NCI-H1417 treated with DMSO at 0.1 percent for 48 hours (cell line): ENCODE measurements around the gene MRPL54.

Source experiments
- DNase-seq: peaks from one replicate; lab custom pipeline; 2025; lab: John Stamatoyannopoulos, UW

The MRPL54 gene

GRCh38 chr19:3769494-3769893, 7.0 kb downstream of the MRPL54 start:
- no peak for DNase-seq

DNA sequence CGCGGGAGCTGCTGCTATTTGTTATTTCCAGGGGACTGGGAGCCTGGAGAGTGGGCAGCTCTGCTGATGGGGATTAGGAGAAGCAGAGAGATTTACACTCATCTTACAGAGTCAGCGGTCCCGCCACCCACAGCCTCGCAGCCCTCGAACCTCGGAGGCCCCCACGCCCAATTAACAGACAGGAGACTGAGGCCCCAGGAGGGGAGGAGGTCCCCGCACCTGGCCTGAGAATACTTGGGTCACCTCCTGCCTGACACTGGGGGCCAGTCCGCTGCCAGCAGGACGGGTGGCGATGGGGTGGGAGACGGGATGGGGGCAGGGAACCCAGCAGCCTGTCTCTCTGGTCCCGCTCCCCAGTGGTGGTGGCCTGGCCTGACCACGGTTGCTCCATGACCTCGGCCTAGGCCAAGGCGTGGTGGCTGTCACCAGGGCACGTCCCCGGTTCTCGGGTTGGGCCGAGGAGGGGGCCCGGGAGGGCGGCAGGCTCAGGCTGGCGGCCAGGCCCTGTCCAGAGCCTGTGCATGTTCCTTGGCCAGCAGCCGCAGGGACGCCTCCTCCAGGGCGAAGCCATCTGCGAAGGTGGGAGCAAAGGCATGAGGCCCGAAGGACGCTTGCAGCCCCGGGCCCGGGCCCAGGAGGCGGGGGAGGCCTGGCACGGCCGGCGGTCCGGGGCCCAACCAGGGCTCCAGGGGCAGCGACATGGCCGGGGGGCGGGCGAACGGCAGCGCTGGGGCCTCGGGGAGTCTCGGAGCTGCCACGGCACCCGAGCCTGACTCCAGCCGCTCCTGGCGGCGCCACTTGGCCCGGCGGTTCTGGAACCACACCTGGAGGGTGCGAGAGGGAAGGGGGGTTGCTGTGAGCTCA, 7.9 kb downstream of the MRPL54 start:
- no peak for DNase-seq

GRCh38 chr19:3771000-3771905, 8.8 kb downstream of the MRPL54 start:
- no peak for DNase-seq

- no peak for DNase-seq
Measured at GRCh38 chr19:3771906-3772455, 9.5 kb downstream of the MRPL54 start, which contains the start of gene RAX2. Gene RAX2, minus strand, starts transcription at chr19:3772228. Its CDS starts 486 bp downstream, at chr19:3771742.

DNA sequence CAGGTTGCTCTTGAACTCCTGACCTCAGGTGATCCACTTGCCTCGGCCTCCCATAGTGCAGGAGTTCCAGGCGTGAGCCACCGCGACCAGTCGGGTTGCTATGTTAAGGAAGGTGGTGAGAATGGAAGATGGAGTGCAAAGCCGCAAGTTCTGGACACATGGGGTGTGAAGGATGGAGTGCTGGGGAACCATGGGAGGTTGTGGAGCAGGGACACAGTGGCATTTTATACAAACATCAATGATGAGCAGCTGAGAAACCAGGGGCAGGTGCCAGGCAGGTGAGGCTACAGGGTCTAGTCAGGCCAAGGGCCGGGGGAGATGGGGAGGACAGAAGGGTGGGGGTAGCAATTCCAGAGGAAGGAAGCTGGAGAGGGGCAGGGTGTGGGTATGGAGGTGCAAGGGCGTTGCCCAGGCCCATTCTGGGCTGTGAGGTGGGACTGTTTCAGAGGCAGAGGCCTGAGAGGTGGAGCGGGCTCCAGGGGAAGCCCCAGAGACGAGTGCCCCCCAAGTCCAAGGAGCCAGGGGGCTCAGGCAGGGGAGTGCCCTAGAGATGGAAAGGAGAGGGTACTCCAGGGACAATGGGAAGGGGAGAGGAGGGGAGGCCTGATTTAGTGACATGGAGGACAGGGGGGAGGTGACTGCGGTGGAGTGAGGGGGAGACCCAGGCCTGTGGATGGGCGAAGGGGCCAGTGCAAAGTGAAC, 11.5 kb downstream of the MRPL54 start:
- DNase-seq, result no peak

DNA sequence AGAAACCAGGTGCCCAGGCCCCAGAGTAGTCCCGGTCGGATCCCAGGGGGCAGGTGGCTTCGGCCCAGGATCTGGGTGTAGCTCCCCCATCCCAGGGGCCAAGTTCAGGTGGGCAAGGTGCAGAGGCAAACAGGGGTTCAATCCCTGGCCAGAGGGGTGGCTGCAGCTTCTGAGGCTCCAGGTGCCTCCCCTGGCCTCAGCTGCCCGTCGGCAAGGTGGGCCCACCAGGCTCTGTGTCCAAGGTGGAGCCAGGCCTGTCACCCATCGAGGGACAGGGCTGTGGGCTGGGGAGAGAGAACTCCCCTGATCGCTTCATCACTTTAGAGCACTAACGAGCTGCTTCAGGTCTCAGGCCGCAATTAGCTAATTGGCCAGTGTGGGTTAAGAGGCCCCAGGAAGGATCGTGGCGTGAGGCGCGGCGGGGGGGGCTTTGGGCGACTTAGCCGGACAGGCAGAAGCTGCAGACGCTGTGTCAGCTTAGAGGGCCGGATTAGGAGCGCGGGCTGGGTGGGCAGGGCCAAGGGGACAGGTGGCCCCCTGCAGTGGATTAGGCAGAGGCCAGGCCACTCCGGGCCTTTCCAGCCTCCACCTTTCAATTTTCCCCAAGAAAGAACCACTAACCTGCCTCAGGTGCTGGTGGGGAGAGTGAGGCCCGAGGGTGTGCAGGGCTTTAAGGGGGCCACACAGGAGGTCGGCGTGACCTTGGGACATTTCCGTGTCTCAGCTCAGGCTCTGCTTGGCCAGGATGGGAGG, 12.3 kb downstream of the MRPL54 start:
- DNase-seq, result no peak

DNA sequence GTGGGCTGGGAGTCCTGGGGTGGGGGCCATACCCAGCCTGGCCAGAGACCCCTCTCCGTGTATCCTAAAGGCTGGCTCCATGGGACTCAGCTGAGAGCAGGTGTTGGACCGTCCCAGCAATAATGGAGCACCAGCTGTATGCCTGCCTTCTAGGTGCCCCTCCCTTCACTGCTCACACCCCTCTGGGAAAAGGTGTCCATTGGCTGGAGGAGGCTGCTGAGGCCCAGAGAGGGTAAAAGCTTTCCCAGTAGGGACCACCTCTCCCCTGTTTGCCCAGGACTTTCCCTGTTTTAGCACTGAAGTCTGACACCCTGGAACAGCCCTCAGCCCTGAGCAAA, 12.9 kb downstream of the MRPL54 start:
- no peak for DNase-seq

DNA sequence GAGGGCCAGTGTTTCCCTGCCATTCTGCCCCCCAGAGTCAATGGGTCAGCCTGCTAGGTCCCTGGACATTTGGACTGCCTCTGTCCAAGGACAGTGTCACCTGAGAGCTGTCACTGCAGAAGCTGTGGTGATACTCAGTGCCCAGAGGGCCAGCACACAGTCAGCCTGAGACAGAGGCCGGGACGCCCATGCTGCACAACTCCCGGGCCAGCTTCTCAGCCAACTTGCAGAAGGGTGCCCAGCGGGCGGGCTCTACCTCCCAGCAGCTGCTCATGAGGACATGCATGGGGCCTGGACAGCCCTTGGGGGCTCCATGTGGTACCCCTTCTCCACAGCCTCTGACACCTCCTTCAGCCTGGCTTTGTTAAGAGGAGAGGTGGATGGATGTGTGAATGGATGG, 13.3 kb downstream of the MRPL54 start:
- no peak for DNase-seq

DNA sequence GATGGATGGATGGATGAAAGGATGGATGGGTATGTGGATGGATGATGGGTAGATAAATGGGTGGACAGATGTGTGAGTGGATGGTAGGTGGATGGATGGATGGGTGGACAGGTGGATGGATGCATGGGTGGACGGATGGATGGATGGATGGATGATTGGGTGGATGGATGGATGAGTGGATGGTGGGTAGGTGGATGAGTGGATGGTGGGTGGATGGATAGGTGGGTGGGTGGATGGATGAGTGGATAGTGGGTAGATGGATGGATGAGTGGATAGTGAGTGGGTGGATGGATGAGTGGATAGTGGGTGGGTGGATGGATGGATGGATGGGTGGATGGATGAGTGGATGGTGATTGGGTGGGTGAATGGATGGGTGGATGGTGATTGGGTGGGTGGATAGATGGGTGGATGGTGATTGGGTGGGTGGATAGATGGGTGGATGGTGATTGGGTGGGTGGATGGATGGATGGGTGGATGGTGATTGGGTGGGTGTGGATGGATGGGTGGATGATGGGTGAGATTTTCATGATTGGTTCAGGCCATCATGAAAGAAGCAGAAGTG, 14.1 kb downstream of the MRPL54 start:
- no peak for DNase-seq

GRCh38 chr19:3778104-3778867, 15.8 kb downstream of the MRPL54 start:
- DNase-seq, result no peak

- no peak for DNase-seq
Measured at GRCh38 chr19:3778899-3779723, 16.6 kb downstream of the MRPL54 start.

GRCh38 chr19:3780786-3781304, 18.4 kb downstream of the MRPL54 start:
- DNase-seq, result no peak

GRCh38 chr19:3781603-3782002, 19.1 kb downstream of the MRPL54 start:
- DNase-seq, result no peak

DNA sequence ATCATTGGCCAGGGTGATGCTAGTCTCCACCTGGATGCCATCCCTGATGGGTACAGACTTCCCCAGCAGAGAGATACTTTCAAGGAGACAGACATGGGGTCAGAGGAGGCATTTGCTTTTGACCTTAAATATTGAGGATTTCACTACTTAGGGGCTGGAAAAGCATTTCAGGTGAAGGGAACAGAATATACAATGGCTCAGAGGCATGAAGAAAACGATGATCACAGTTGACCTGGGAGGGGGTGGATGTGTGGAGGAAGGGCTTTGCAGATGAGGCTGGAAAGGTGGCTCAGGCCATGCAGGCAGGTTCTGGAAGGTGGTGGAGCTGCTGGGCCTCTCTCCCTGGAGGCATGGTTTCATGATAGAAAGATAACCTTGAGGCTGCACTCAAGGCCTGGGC, 19.8 kb downstream of the MRPL54 start:
- no peak for DNase-seq

DNA sequence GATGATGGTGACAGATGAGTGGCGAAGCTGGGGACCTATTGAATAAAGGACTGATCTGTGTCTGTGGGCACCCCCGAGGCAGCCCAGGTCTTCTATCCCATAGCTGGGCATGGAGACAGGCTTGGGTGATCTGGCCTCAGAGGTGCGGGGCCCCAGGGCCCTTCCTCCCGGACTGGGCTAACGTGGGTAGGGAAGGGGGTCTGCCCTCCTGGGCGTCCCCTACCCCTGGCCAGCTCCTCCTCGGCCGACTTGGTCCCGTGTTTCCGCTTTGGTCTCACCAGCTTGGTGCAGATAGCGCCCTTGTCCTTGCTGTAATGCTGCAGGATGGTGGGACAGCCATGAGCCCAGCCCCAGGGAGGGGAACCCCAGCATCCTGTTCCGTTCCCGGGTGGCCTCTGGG, 20.4 kb downstream of the MRPL54 start:
- no peak for DNase-seq

GRCh38 chr19:3783660-3784584, 21.4 kb downstream of the MRPL54 start:
- DNase-seq, result no peak

DNA sequence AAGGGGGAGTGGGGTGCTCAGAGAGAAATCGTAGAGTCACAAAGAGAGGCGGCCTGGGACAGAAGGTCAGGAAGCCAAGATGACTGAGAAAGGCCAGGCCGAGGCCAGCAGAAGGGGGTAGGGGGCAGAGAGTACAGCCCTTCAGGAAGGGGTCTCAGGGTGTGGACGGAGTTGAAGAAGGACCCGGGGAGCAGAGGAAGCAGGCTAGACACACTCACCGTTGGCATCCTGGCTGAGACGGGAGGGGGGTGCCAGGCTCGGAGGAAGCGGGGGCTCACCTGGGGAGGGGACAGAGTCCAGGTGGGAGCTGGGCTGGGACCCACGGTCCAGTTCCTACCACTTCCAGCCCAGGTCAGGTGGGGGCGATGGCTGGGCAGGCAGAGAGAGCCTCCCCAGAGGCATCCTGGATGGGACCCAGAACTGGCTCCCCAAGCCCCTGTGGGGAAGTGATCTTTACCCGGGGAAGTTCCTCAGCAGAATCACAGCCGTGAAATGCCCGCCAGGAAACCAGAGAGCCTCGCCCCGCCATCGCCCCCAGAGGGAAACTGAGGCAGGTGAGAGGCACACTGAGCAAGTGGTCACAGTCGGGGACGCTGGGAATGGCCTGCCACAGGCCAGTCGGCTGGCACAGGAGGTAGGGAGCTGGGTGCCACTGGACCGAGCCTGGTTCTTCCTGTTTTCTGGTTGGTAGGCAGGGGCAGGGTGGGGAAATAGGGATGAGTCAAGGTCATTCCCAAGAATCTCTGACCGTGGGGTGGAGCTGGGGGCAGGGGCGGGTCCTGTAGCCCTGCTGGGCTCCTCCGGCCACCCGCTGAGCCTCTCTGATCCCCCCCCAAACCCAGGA, 22.3 kb downstream of the MRPL54 start:
- no peak for DNase-seq
